ENCODE data around the gene TCF7L1. TPM values are rescaled to one million over a fixed set of nuclear protein-coding genes. Genes with fewer than 3 reads are reported as not detected.

Gene TCF7L1
- total and polyA plus RNA-seq, 9 of the 15 experiments (the other 6 are each of a cell fraction or from before 2014, with no cell fraction given): 0.03 to 0.11 (median 0.07) TPM; not detected in 5

DNA sequence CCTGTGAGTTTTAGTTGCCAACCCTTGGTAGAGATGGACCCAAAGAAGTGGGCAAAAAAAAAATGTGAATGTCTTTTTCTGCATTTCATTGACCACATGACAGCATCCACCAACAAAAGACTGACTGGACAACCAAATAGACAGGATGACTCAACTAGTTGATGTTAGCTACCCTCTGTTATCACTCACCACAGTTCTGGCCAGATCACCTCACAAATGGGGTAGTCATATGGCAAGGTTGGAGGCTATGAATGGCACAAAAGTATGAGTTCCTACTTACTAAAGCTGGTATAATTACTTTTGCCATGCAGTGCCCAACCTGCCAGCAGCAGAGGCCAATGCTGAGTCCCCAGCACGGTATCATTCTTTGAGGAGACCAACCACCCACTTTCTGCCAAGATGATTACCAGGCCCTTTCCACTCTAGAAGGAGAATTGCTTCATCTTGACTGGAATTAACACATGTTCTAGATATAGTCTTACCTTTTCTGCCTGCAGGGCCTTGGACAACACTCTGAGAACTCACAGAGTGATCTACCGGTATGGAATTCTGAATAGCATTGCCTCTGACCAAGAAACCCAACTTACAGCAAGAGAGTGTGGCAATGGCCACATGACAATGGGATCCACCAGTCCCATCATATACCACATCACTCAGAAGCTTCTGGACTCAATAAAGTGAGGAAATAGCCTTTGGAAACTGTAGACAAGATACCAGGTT is 20.1 kb upstream of the TCF7L1 start (continued):
- TF ChIP-seq OTX1 (CRISPR knock-in tag; IDR thresholded peaks at IDR 0.05) (no peak), HSF4 (CRISPR knock-in tag; IDR thresholded peaks at IDR 0.05; ENCODE audit: borderline replicate concordance) (no peak), MCM2 (IDR thresholded peaks at IDR 0.05; ENCODE audit: low read depth) (no peak)

DNA sequence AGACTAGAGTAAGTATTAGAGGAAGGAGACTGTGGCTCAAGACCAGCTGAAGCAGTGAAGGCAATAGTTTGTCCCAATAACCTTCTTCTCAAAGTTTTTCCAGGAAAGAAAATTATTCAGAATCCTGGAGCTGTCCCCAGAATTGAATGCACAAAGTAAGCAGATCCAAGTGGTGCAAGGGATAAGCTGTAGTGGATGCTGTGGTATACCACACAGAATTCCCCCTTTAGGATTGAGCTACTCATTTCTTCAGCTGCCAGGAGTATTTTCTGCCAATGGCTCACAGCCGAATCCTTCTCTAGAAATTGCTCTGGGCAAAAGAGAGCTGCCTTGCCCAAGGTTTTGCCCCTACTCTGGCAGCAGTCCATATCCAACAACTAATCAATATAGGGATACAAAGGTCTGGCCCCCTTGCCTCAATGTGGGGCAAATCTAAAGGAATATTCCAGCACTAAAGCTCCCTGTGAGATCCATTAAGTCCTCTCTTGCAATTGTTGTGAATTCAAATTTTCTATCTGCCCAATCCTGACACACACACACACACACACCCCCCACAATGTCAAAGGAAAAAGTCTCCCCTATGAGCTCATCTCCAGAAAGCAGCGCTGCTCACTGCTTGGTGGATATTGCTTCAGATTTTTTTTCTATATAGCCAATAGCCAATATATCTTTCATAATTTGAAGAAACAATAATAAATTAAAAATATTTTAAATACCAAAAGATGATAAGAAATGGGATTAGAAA is 18.4 kb upstream of the TCF7L1 start:
- H2AFZ ChIP-seq (ENCODE audit: low read depth, low read length): no peak overlapping the region
- H3K27ac ChIP-seq (ENCODE audit: extremely low read depth, low read depth, low read length): no peak overlapping the region
- H3K9me3 ChIP-seq (replicated peaks; ENCODE audit: control insufficient read depth, insufficient read depth, low read depth, low read length): no peaks in the 10 kb centered on the region
- H3K27me3 ChIP-seq (ENCODE audit: control insufficient read depth in 2 of 2, insufficient read depth in 2 of 2, low read length in 2 of 2): peaks cover 4 to 12% of the 10 kb centered on the region in 2 experiments; a peak in 2 of 5 replicates
- no peak overlapping the region for H3K9ac ChIP-seq (ENCODE audit: insufficient read depth in 1 of 2, low read depth in 2 of 2, low read length in 2 of 2)
- H3K36me3 ChIP-seq (ENCODE audit: control insufficient read depth, insufficient read depth, low read length): no peaks in the 10 kb centered on the region
- H3K4me1 ChIP-seq (replicated peaks in 1 of 2; ENCODE audit: control insufficient read depth in 2 of 2, insufficient read depth in 2 of 2, low read length in 2 of 2): no peaks in the 10 kb centered on the region
- ChIA-PET CTCF (ENCODE audit: low intra/inter-chr PET ratio) (no interaction called here), POLR2A (interaction anchor here (0.7 to 0.9 kb wide), 2 partner anchors 12 to 33 kb away, joined by 3 to 4 read pairs; no protein-coding TSS in a partner anchor)
- no peaks in the 10 kb centered on the region for H3K9me1 ChIP-seq (ENCODE audit: control insufficient read depth, insufficient read depth, low read length)
- no peak for TF ChIP-seq HOMEZ (CRISPR knock-in tag; IDR thresholded peaks at IDR 0.05)
- TF ChIP-seq ZNF561 (CRISPR knock-in tag; conservative IDR thresholded peaks at IDR 0.05): no peak
- TF ChIP-seq, protein P1, sequence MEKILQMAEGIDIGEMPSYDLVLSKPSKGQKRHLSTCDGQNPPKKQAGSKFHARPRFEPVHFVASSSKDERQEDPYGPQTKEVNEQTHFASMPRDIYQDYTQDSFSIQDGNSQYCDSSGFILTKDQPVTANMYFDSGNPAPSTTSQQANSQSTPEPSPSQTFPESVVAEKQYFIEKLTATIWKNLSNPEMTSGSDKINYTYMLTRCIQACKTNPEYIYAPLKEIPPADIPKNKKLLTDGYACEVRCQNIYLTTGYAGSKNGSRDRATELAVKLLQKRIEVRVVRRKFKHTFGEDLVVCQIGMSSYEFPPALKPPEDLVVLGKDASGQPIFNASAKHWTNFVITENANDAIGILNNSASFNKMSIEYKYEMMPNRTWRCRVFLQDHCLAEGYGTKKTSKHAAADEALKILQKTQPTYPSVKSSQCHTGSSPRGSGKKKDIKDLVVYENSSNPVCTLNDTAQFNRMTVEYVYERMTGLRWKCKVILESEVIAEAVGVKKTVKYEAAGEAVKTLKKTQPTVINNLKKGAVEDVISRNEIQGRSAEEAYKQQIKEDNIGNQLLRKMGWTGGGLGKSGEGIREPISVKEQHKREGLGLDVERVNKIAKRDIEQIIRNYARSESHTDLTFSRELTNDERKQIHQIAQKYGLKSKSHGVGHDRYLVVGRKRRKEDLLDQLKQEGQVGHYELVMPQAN (IDR thresholded peaks at IDR 0.05; ENCODE audit: borderline replicate concordance): no peak
- TF ChIP-seq, protein P2, sequence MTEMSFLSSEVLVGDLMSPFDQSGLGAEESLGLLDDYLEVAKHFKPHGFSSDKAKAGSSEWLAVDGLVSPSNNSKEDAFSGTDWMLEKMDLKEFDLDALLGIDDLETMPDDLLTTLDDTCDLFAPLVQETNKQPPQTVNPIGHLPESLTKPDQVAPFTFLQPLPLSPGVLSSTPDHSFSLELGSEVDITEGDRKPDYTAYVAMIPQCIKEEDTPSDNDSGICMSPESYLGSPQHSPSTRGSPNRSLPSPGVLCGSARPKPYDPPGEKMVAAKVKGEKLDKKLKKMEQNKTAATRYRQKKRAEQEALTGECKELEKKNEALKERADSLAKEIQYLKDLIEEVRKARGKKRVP (CRISPR knock-in tag; IDR thresholded peaks at IDR 0.05): no peak
- no peak for TF ChIP-seq PHTF2 (CRISPR knock-in tag; IDR thresholded peaks at IDR 0.05)
- TF ChIP-seq KLF13 (tag; IDR thresholded peaks at IDR 0.05; ENCODE audit: borderline replicate concordance, low read depth): no peak
- TF ChIP-seq LCOR (CRISPR knock-in tag; IDR thresholded peaks at IDR 0.05): no peak
- no peak for TF ChIP-seq ZNF277 (CRISPR knock-in tag; IDR thresholded peaks at IDR 0.05; ENCODE audit: borderline replicate concordance)
- no peak for TF ChIP-seq TARDBP (IDR thresholded peaks at IDR 0.05)
- no peak for ATAC-seq
- FAIRE-seq: no peak
- 0 out of 2 replicates have a peak, but pooled peaks cover 3% of the 10 kb centered on the region for H4K20me1 ChIP-seq (replicated peaks; ENCODE audit: control insufficient read depth, insufficient read depth, low read length)
- 0% methylated on average over 2 of the region's 2 CpGs for WGBS (ENCODE audit: insufficient coverage, low coverage, missing lambda C conversion rate)
- in situ Hi-C loops (cut with MboI) (no loop called here), intact Hi-C loops (cut with micrococcal nuclease) (no loop called here)
- BruUV-seq (replicated peaks): no TSS peak
- H3K4me2 ChIP-seq (ENCODE audit: insufficient read depth, low read length): no peak overlapping the region
- H3K79me2 ChIP-seq (ENCODE audit: control insufficient read depth, insufficient read depth, low read length): no peaks in the 10 kb centered on the region
- no peak overlapping the region for H3K4me3 ChIP-seq
- DNase-seq (ENCODE audit: extremely low read depth in 1 of 4, low spot score in 3 of 4): no peak

Measured in K562 (cell line).